OCI-M2 (cell line): Measurements from ENCODE around the gene WSCD2.

Experiments
- DNase-seq: peaks from one replicate; lab custom pipeline; 2025; ENCODE audit not compliant: unreplicated experiment; lab: John Stamatoyannopoulos, UW

Gene WSCD2

DNA sequence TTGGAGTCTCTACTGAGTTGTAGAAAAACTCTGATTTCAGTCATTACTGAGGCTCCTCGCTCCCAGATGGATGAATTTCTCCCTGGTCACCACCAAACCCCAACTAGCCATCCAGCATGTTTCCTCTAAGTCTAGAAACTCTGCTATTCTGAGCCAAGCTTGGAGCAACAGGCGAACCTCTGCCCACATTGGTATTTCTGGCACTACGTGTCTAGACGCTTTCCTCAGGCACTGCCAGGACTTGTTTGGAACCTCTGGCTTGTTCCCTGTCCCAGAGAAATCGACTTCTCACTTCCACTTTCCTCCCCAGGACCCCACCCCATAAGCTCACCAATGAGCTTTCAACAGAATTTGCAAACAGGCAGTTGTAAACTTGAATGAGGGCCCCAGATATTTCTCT lies 27.6 kb downstream of the WSCD2 start:
- no peak for DNase-seq

- no peak for DNase-seq
Observed at GRCh38 chr12:108157870-108158459, 28.9 kb downstream of the WSCD2 start.

GRCh38 chr12:108162207-108162606 lies 33.1 kb downstream of the WSCD2 start:
- DNase-seq = no peak

GRCh38 chr12:108166505-108166904 lies 37.4 kb downstream of the WSCD2 start:
- no peak for DNase-seq

DNA sequence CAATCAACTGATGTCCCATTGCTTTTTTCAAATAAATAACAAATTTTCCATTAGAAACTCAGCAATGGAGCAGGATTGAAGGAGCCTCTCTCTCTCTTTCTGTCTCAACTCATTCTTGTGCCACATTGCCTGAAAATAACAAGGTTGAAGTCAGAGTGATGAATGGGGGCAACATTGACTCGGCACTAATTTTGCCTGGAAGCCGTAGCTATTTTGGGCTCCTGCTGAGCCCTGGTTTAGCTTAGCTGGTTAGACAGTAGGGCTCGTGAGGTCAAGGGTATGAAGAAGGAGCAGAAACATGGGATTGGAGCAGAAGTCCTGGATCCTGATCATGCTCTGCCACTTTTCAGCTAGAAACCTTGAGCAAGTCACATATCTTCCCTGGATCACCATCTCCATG lies 38.9 kb downstream of the WSCD2 start:
- DNase-seq = no peak

DNA sequence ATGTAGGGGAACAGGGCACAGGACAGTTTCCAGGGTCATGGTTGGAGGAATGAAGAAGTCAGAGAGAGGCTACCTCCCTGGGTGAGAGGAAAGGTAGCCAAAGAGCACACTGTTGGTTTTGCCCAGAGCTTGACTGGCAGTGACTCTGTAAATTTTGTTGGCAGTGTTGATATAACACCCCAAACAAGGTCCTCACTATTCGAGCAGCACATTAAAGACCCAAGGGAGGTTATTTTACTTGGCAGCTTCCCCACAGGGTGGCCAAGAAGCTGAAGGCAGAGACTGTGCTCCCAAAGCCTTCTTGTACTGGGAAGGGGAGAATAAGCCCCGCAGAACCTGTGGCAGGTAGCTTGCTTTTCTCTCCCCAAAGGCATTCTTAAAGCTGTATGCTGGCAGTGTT lies 40.6 kb downstream of the WSCD2 start:
- DNase-seq = no peak

GRCh38 chr12:108170164-108170563 lies 41.1 kb downstream of the WSCD2 start:
- no peak for DNase-seq

DNA sequence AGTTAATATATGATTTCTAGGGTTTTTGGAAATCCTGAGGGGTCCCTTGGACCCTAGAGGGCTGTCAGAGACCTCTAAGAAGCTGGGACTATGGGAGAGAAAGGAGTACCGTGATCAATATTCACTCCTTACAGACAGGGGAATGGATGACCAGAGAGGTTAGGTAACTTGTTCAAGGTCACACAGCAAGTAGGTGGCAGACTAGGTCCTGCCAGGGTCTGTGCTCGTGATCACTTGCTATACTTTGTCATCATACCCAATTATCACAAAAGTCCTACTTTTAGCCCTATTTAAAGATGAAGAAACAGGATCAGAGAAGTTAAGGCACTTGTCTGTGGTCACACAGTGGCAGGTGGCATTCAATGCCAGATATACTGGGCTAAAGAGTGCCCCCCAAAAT lies 42.9 kb downstream of the WSCD2 start:
- DNase-seq = no peak

GRCh38 chr12:108173160-108173559 lies 44.1 kb downstream of the WSCD2 start:
- no peak for DNase-seq

- no peak for DNase-seq
Observed at GRCh38 chr12:108173892-108174291, 44.8 kb downstream of the WSCD2 start.

DNA sequence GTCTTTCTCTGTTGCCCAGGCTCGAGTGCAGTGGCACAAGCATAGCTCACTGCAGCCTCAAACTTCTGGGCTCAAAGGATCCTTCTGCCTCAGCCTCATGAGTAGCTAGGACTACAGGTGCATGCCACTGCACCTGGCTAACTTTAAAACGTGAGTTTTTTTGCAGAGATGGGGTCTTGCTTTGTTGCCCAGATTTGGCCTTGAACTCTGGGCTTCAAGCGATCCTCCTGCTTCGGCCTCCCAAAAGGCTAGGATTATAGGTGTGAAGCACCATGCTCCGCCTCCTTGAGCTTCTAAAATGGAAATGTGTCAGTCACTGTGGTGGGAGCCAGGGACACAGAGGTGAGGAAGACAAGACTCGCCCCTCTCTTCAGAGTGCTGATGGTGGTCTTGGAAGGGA lies 45.6 kb downstream of the WSCD2 start:
- no peak for DNase-seq

- DNase-seq = no peak
Observed at GRCh38 chr12:108175310-108175709, 46.2 kb downstream of the WSCD2 start.

GRCh38 chr12:108176292-108176691 lies 47.2 kb downstream of the WSCD2 start:
- DNase-seq = no peak

DNA sequence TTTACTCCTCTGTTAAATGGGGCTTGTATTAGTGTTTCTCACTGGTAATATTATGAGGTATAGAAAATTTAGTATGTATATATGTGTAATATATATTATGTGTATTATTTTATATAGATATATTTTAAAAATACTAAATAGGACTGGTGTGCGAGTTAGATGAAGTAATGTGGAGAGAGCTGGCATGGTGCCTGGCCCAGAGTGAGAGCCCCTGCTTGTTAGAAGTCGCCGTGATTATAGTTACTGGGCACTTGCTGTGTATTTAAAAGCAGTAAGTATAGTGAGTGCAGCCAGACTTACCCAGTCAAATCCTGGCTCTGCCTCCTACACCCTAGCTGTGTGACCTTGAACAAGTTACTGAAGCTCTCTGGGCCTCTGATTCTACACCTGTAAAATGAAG lies 48.0 kb downstream of the WSCD2 start:
- DNase-seq = no peak

DNA sequence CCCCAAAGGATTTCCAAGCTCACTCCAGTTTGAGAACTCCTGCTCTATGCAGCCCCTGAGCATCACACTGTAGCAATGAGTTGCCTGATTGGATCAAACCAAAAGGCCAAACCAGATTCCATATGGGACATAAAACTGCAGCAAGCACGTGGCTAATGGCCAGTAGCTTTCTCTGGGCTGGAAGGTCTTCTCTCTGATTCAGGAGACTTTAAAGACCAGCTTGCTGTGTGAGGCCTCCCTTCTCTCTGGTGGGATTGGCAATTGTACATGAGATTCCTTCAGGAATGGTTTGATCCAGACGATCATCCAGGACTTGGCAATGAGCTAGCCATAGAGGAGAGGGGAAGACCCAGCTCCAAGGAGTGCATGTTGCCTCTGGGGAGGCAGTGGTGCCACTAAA lies 50.2 kb downstream of the WSCD2 start:
- no peak for DNase-seq

DNA sequence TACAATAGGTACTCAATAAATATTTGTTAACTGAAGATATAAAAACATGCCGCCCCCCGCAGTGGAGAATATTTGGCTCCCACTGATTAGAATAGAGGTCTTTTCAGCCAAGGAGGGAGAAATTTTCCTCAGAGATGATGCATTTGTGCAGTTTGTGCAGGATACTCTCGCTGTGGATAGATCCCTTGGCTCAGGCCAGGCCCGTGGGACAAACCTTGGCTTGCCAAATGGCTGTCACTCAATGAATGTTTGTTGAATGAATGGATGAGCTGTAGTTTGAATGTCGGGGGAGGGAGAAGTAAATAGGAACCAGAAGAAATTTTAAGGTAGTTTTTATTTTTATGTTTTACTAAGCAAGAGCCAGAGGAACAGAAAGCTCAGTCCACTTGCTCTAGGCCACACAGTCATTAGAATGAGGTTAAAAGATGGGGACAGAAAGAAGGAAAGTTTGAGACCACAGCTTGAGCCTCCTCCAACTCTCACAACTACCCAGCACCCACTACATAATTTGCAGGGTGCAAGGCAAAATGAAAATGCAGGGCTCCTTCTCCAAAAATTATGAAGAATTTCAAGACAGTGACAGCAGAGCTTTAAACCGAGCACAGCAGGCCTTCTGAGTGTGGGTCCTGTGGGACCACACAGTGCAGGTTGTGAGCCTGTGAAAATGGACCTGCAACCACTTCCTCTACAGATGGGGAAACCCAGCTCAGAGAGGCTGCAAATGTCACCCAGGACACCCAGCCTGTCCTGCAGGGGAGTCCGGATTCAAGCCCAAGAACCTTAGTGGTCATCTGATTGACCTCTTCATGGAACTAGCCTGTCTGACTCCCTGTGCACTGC lies 51.4 kb downstream of the WSCD2 start:
- DNase-seq = no peak

- no peak for DNase-seq
Observed at GRCh38 chr12:108181095-108181454, 52.0 kb downstream of the WSCD2 start.

DNA sequence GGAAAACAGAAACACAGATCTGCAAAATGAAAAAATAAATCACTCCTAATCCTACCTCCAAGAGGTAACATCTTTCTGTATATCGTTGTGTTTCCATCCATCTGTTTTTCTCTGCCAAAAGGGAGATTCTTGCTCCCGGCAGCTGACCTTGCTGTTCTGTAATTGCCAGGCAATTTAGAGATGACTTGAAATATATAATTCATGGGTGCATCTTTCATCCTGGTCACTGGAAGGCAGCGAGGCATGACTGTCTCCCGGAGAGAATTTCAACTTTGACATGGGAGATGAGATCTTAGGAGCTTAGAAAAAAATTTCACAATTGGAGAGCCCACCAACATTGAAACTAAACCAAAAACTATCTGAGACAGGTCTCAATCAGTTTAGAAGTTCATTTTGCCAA lies 53.0 kb downstream of the WSCD2 start:
- no peak for DNase-seq

- DNase-seq = no peak
Observed at GRCh38 chr12:108185002-108185401, 55.9 kb downstream of the WSCD2 start.

- no peak for DNase-seq
Observed at GRCh38 chr12:108187831-108188230, 58.7 kb downstream of the WSCD2 start.

- DNase-seq = no peak
Observed at GRCh38 chr12:108190529-108190928, 61.4 kb downstream of the WSCD2 start.

DNA sequence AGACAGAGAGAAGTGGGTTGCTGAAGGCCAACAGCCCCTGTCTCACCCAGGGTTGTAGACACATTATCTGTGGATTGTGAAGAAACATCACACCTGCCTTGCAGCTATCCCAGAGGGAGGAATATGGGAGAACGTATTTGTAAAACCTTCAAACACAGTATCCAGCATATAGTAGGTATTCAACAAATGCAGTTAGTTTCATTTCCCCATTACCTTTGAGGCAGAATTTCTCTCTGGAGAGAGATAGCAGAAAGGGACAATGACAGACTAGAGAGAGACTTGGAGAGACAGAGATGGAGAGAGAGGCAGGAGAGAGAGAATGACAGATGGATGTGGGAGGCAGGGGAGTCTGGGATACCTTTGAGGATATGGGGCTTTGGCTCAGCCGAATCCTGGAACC lies 62.0 kb downstream of the WSCD2 start:
- no peak for DNase-seq

GRCh38 chr12:108191938-108192337 lies 62.9 kb downstream of the WSCD2 start:
- DNase-seq = no peak
